Progenitor cell of endocrine pancreas (in vitro differentiated cells): Measurements from ENCODE around the gene ATP2B2. TPM values are rescaled to one million over a fixed set of nuclear protein-coding genes. Genes with fewer than 3 reads are reported as not detected.

ENCODE experiments used
- DNase-seq: peaks from one replicate; pipeline ENCODE4 v3.0.0; 2021; ENCODE audit warnings: low spot score; ENCODE audit not compliant: unreplicated experiment
- H3K27ac Mint-ChIP-seq: 2 replicates; pipeline ENCODE4 v1.8.0; 2021; ENCODE audit warnings: mild to moderate bottlenecking, moderate library complexity, mixed read lengths
- H3K27me3 Mint-ChIP-seq: 2 replicates; pipeline ENCODE4 v1.8.0; 2021; ENCODE audit warnings: mixed read lengths
- H3K36me3 Mint-ChIP-seq: 2 replicates; pipeline ENCODE4 v1.8.0; 2022; ENCODE audit warnings: mixed read lengths; ENCODE audit not compliant: insufficient read depth
- H3K4me1 Mint-ChIP-seq: 2 replicates; pipeline ENCODE4 v1.8.0; 2021; ENCODE audit warnings: low read depth, mixed read lengths
- H3K4me3 Mint-ChIP-seq: 2 replicates; pipeline ENCODE4 v1.8.0; 2021; ENCODE audit warnings: low read depth, mild to moderate bottlenecking, moderate library complexity, mixed read lengths
- H3K9me3 Mint-ChIP-seq: 2 replicates; pipeline ENCODE4 v1.8.0; 2021; ENCODE audit warnings: low read depth, mixed read lengths
- CTCF ChIP-seq: fragments of 200-600 bp; sonication (generic); IDR thresholded peaks from one replicate; pipeline ENCODE4 v1.5.0; 2021; ENCODE audit warnings: antibody characterized with exemption, mild to moderate bottlenecking; ENCODE audit not compliant: unreplicated experiment
- total RNA-seq: library from RNA; stranded (reverse); gene quantifications from 2 replicates; pipeline ENCODE4 v1.2.1, GENCODE V29; 2021

Gene ATP2B2
- total RNA-seq, 1 donor from 2014 or later, result 0.07 TPM

- TF ChIP-seq CTCF, result no peak
- Mint-ChIP-seq H3K27ac (no peak overlapping the region), H3K4me3 (no peak overlapping the region), H3K36me3 (no peaks in the 10 kb centered on the region), H3K4me1 (no peaks in the 10 kb centered on the region), H3K27me3 (peaks cover 19% of the 10 kb centered on the region), H3K9me3 (no peaks in the 10 kb centered on the region)
- no peak for DNase-seq
These were observed 63.1 kb downstream of the ATP2B2 start for GRCh38 chr3:10442151-10442795.

- Mint-ChIP-seq H3K27me3 (peaks cover 11% of the 10 kb centered on the region), H3K9me3 (no peaks in the 10 kb centered on the region), H3K4me1 (no peaks in the 10 kb centered on the region), H3K4me3 (no peak overlapping the region), H3K36me3 (no peaks in the 10 kb centered on the region), H3K27ac (no peak overlapping the region)
- TF ChIP-seq CTCF, result no peak
- DNase-seq, result no peak
These were observed 64.7 kb downstream of the ATP2B2 start for GRCh38 chr3:10440684-10441083.

- Mint-ChIP-seq H3K4me3 (no peak overlapping the region), H3K9me3 (no peaks in the 10 kb centered on the region), H3K4me1 (no peaks in the 10 kb centered on the region), H3K27me3 (no peaks in the 10 kb centered on the region), H3K27ac (no peak overlapping the region), H3K36me3 (no peaks in the 10 kb centered on the region)
- TF ChIP-seq CTCF, result no peak
- no peak for DNase-seq
These were observed 66.3 kb downstream of the ATP2B2 start for GRCh38 chr3:10438902-10439610.

GRCh38 chr3:10437995-10438901 lies 67.1 kb downstream of the ATP2B2 start:
- Mint-ChIP-seq H3K4me3 (no peak overlapping the region), H3K27me3 (no peaks in the 10 kb centered on the region)

More at GRCh38 chr3:10437995-10438901, 67.1 kb downstream of the ATP2B2 start:
- H3K9me3 Mint-ChIP-seq, result no peaks in the 10 kb centered on the region
- no peaks in the 10 kb centered on the region for H3K36me3 Mint-ChIP-seq
- TF ChIP-seq CTCF, result no peak
- no peak overlapping the region for H3K27ac Mint-ChIP-seq
- DNase-seq, result no peak
- H3K4me1 Mint-ChIP-seq, result no peaks in the 10 kb centered on the region
